B cell (primary cell): ENCODE results near the gene TMEM154. TPM values are rescaled to one million over a fixed set of nuclear protein-coding genes. Genes with fewer than 3 reads are reported as not detected.

ENCODE experiments used
- ATAC-seq: fragments of 200-7000 bp; cut with Tn5 transposase; one replicate; pipeline ENCODE4 v1.10.0; 2021; ENCODE audit warnings: low read depth, mild to moderate bottlenecking, moderate number of reproducible peaks, moderate library complexity
- CTCF ChIA-PET: fragments of 350-600 bp; sonication (Branson Sonifier 250); formaldehyde crosslinking; loops from one replicate; lab custom pipeline; 2021; ENCODE audit warnings: antibody characterized with exemption, inconsistent platforms; lab: Charles Lee
- POLR2A ChIA-PET: fragments of 350-600 bp; sonication (Branson Sonifier 250); formaldehyde crosslinking; loops from one replicate; lab custom pipeline; 2021; ENCODE audit warnings: antibody characterized with exemption; lab: Charles Lee
- DNase-seq: peaks from one replicate; pipeline ENCODE4 v3.0.0; 2013
- H2AFZ ChIP-seq: 2 replicates; pipeline ENCODE4 v1.6.1; 2012; ENCODE audit warnings: mild to moderate bottlenecking, low read depth, low read length; ENCODE audit not compliant: insufficient read depth, poor library complexity, severe bottlenecking
- H3K27ac ChIP-seq, 2 donors: 1 replicate in 1 of 2; 2 replicates in 1 of 2; pipeline ENCODE4 v1.5.1; 2012 to 2013; ENCODE audit warnings: low read length in 2 of 2, mild to moderate bottlenecking in 2 of 2, moderate library complexity in 1 of 2
- H3K27me3 ChIP-seq, 4 experiments: fragments of 200-600 bp in 1 of 4; sonication (generic) in 1 of 4; replicated peaks in 1 of 4; 1 replicate in 2 of 4; 2 replicates in 2 of 4; pipeline versions ENCODE4 v1.6.1 to v1.7.0; 2013 to 2016; ENCODE audit warnings: low read length in 3 of 4, mild to moderate bottlenecking in 2 of 4, mixed read lengths in 1 of 4, moderate library complexity in 1 of 4; ENCODE audit not compliant: insufficient read depth in 4 of 4, control insufficient read depth in 3 of 4; ENCODE audit errors: control extremely low read depth in 1 of 4
- H3K36me3 ChIP-seq, 2 experiments: replicated peaks in 1 of 2; 1 replicate in 1 of 2; 2 replicates in 1 of 2; pipeline versions ENCODE4 v1.6.1 to v1.7.1; 2013; ENCODE audit warnings: low read length in 1 of 2; ENCODE audit not compliant: insufficient read depth in 2 of 2, control insufficient read depth in 1 of 2; ENCODE audit errors: control extremely low read depth in 1 of 2, extremely low read depth in 1 of 2
- H3K4me1 ChIP-seq, 2 donors: fragments of 200-600 bp in 1 of 2; sonication (generic) in 1 of 2; 1 replicate in 1 of 2; 2 replicates in 1 of 2; pipeline versions ENCODE4 v1.5.1 to v1.6.1; 2013 to 2017; ENCODE audit warnings: low read length in 2 of 2; ENCODE audit not compliant: control insufficient read depth in 2 of 2, insufficient read depth in 2 of 2
- H3K4me2 ChIP-seq: replicated peaks from 2 replicates; pipeline ENCODE3; 2012; ENCODE audit warnings: mild to moderate bottlenecking, low read depth, low read length; ENCODE audit not compliant: poor library complexity, severe bottlenecking
- H3K4me3 ChIP-seq, 5 experiments: fragments of 200-600 bp in 1 of 5; sonication (generic) in 1 of 5; 1 replicate in 3 of 5; 2 replicates in 2 of 5; pipeline versions ENCODE4 v1.5.1 to v1.7.0; 2011 to 2016; ENCODE audit warnings: low read length in 4 of 5, mild to moderate bottlenecking in 4 of 5, low read depth in 2 of 5, control low read depth in 1 of 5, moderate library complexity in 1 of 5; ENCODE audit not compliant: insufficient read depth in 1 of 5; ENCODE audit errors: control extremely low read depth in 1 of 5, extremely low read depth in 1 of 5
- H3K79me2 ChIP-seq: fragments of 200-600 bp; sonication (generic); one replicate; pipeline ENCODE4 v1.6.0; 2016; ENCODE audit warnings: low read length; ENCODE audit not compliant: control insufficient read depth, insufficient read depth
- H3K9ac ChIP-seq: fragments of 200-600 bp; sonication (generic); 2 replicates; pipeline ENCODE4 v1.6.1; 2017; ENCODE audit warnings: mild to moderate bottlenecking, low read length, moderate library complexity
- H3K9me3 ChIP-seq, 3 donors: one replicate each; pipeline versions ENCODE4 v1.6.1 to v1.7.1; 2013; ENCODE audit warnings: low read length in 2 of 3; ENCODE audit not compliant: control insufficient read depth in 2 of 3, insufficient read depth in 1 of 3; ENCODE audit errors: control extremely low read depth in 1 of 3
- H4K20me1 ChIP-seq: 2 replicates; pipeline ENCODE4 v1.6.0; 2012; ENCODE audit warnings: mild to moderate bottlenecking, low read length; ENCODE audit not compliant: insufficient read depth, control insufficient read depth, poor library complexity, severe bottlenecking
- H3K27ac Mint-ChIP-seq: one replicate; pipeline ENCODE4 v1.8.0; 2021; ENCODE audit warnings: mixed read lengths
- H3K27me3 Mint-ChIP-seq: one replicate; pipeline ENCODE4 v1.8.0; 2021; ENCODE audit warnings: mixed read lengths
- H3K4me1 Mint-ChIP-seq: one replicate; pipeline ENCODE4 v1.8.0; 2021; ENCODE audit warnings: mixed read lengths
- H3K4me3 Mint-ChIP-seq: one replicate; pipeline ENCODE4 v1.8.0; 2021; ENCODE audit warnings: mixed read lengths
- H3K9me3 Mint-ChIP-seq: one replicate; pipeline ENCODE4 v1.8.0; 2022; ENCODE audit warnings: mixed read lengths; ENCODE audit not compliant: insufficient read depth
- CTCF ChIP-seq: fragments of 200-600 bp; IDR thresholded peaks from one replicate; pipeline ENCODE4 v1.8.0; 2022; ENCODE audit warnings: antibody characterized with exemption, mild to moderate bottlenecking
- EZH2 ChIP-seq: IDR thresholded peaks from 2 replicates; pipeline ENCODE4 v1.6.1; 2012; ENCODE audit warnings: borderline replicate concordance, low read depth, mild to moderate bottlenecking, moderate library complexity, low read length; ENCODE audit not compliant: insufficient read depth, poor library complexity, severe bottlenecking
- WGBS: methylation state at CpG from one replicate; pipeline ENCODE4 v1.1.5; 2013; ENCODE audit warnings: missing lambda C conversion rate; ENCODE audit not compliant: insufficient coverage; 5-methylcytosine and 5-hydroxymethylcytosine counted together
- intact Hi-C: fragments of 100-400 bp; cut with micrococcal nuclease; formaldehyde crosslinking; loops from one replicate; pipeline ENCODE4 v1.10.0; 2022
- polyA plus RNA-seq: library from polyadenylated mRNA; depleted of rRNA; stranded (reverse); fragments of >200 nt; gene quantifications from 2 replicates; pipeline ENCODE4 v1.2.3, GENCODE V29; 2012
- total RNA-seq, 2 donors: library from RNA; stranded (reverse); fragments of 120-200 nt in 1 of 2; gene quantifications; 1 replicate in 1 of 2; 2 replicates in 1 of 2; pipeline versions ENCODE4 v1.2.3 to v1.2.4, GENCODE V29; 2013 to 2022

Gene TMEM154
- total and polyA plus RNA-seq, 2 donors (not counting 1 experiment from before 2014, with no cell fraction given) = 20.1 to 99.1 TPM

DNA sequence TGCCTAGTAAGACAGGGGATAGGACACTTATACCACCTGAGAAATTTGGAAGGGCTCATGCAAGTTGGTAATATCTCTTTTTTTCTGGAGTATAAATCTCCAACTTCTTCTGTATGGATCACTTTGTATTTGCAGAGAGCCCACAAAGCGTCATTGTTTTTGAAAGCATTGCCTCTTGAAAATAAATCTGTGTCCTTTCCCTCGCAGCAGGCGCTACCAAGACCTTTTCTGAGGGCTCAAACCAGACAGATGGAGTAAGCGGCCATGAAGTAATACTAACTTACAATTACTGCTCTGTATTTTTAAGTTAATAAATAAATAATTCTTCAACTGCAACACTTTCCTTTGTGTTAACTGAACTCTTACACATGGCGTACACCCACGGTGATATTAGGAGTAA lies 87.9 kb downstream of the TMEM154 start:
- H3K79me2 ChIP-seq = no peaks in the 10 kb centered on the region
- peaks cover 7 to 9% of the 10 kb centered on the region in 2 donors for H3K4me1 ChIP-seq
- no peak overlapping the region for H3K4me3 ChIP-seq
- no CpG with 5 or more reads among the region's 6 CpGs for WGBS
- no peak overlapping the region for H3K9ac ChIP-seq
- CTCF ChIA-PET = interaction anchor here (1.4 kb wide), 1 partner anchor 11 kb away, joined by 3 read pairs; no protein-coding TSS in a partner anchor
- H3K27ac ChIP-seq = no peak overlapping the region
- intact Hi-C loops = no loop called here
- H3K4me3 Mint-ChIP-seq = peak overlapping the region; percentile 56
- TF ChIP-seq EZH2 = no peak
- no peak for TF ChIP-seq CTCF
- peaks cover 0 to 5% (median 0%) of the 10 kb centered on the region in 3 donors for H3K9me3 ChIP-seq
- peaks cover 17% of the 10 kb centered on the region for H3K27me3 Mint-ChIP-seq
- H3K9me3 Mint-ChIP-seq = no peaks in the 10 kb centered on the region
- H3K36me3 ChIP-seq = no peaks in the 10 kb centered on the region
- no peak for DNase-seq
- H3K27ac Mint-ChIP-seq = no peak overlapping the region
- no peak for ATAC-seq
- H4K20me1 ChIP-seq = no peaks in the 10 kb centered on the region
- no peak overlapping the region for H2AFZ ChIP-seq
- no peaks in the 10 kb centered on the region for H3K27me3 ChIP-seq
- no peak overlapping the region for H3K4me2 ChIP-seq
- H3K4me1 Mint-ChIP-seq = peaks cover 13% of the 10 kb centered on the region
- POLR2A ChIA-PET = no interaction called here

DNA sequence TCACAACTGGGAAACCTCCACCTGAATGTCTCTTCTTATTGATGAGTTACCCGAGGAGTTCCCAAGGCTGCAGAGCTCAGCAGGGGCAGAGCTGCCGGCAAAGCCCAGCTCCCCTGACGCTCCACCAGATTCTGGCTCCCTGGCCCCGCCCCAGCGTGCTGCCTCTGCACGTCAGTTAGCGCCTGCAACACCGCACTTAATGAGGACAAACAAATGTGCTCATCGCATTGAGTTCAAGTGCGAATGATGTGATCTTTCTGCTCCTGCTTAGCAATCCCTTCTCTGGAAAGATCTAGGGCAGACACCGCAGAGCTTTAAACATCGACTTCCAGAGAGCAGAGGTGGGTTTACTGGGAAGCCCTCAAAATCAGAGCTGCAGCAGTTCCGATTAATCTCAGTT lies 88.4 kb downstream of the TMEM154 start:
- WGBS = 19% methylated on average over 12 of the region's 13 CpGs
- peak overlapping the region; percentile 31 for H3K4me2 ChIP-seq
- no peak for TF ChIP-seq CTCF
- no peak for TF ChIP-seq EZH2
- H4K20me1 ChIP-seq = no peaks in the 10 kb centered on the region
- H3K79me2 ChIP-seq = no peaks in the 10 kb centered on the region
- peaks cover 7 to 9% of the 10 kb centered on the region in 2 donors for H3K4me1 ChIP-seq
- Mint-ChIP-seq H3K4me1 (peaks cover 13% of the 10 kb centered on the region), H3K9me3 (no peaks in the 10 kb centered on the region), H3K4me3 (peak overlapping the region; percentile 56), H3K27ac (no peak overlapping the region), H3K27me3 (peaks cover 17% of the 10 kb centered on the region)
- no peak overlapping the region for H3K9ac ChIP-seq
- peak; percentile 14 for DNase-seq
- CTCF ChIA-PET = interaction anchor here (1.4 kb wide), 1 partner anchor 11 kb away, joined by 3 read pairs; no protein-coding TSS in a partner anchor
- no peak overlapping the region for H3K27ac ChIP-seq
- H3K9me3 ChIP-seq = peaks cover 0 to 5% (median 0%) of the 10 kb centered on the region in 3 donors
- intact Hi-C loops = no loop called here
- H3K27me3 ChIP-seq = no peaks in the 10 kb centered on the region
- H3K36me3 ChIP-seq = no peaks in the 10 kb centered on the region
- no peak for ATAC-seq
- POLR2A ChIA-PET = no interaction called here
- H2AFZ ChIP-seq = no peak overlapping the region
- H3K4me3 ChIP-seq = peak overlapping the region in 1 of 5 experiments; percentile 6
